Measurements from ENCODE around the gene HACD4.

Gene HACD4, protein sequence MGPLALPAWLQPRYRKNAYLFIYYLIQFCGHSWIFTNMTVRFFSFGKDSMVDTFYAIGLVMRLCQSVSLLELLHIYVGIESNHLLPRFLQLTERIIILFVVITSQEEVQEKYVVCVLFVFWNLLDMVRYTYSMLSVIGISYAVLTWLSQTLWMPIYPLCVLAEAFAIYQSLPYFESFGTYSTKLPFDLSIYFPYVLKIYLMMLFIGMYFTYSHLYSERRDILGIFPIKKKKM

GRCh38 chr9:21031091-21031807, at the start of gene HACD4:
TSS of gene HACD4 (minus strand) at chr9:21031640. CDS start at chr9:21031590, 50 bp downstream.
- peak; percentile 49 for DNase-seq (ENCODE audit: low read depth)

- DNase-seq (ENCODE audit: low read depth) = no peak
Observed at GRCh38 chr9:21080793-21081192, 49.4 kb upstream of the HACD4 start.

DNA sequence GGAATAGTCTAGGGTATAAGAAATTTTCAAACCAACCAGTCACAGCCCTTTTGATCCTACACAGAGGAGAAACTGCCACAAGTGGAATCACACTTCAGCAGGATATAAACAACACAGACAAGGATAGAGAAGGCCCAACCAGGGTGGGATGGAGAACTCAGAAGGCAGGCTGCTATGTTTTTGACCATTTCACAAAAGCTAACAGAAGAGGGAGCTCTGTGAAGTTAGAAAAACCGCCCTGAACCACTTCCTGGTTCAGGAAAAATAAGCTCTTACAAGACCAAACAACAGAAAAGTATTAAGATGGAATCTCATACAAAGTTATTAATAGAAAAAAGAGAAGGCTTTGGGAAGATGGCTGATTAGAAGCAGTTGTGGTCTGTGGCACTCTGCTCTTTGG, 47.3 kb upstream of the HACD4 start:
- DNase-seq (ENCODE audit: low read depth) = no peak

- no peak for DNase-seq (ENCODE audit: low read depth)
Observed at GRCh38 chr9:21077781-21078180, 46.3 kb upstream of the HACD4 start, which contains the start of gene IFNB1. TSS of gene IFNB1 (minus strand) at chr9:21077942. CDS start at chr9:21077869, 73 bp downstream.

DNA sequence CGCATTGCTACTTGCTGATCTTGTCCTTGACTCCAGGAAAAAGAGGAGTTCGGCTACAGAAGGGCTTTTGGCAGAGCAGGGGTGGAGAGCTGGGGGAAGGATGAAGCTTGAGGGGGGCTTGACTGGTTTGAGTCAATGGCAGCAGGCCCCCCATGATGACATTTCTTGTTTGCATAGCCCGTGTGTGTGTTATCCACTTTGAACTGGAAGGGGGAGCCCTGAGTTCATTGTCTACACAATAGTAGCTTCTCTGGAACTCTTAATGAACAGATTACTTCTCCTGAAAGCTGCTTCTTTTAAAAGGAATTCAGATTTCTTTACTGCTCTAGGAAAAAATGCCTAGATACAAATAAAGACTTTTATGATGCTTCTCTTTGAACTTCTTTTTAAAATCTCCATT, 44.0 kb upstream of the HACD4 start:
- no peak for DNase-seq (ENCODE audit: low read depth)

DNA sequence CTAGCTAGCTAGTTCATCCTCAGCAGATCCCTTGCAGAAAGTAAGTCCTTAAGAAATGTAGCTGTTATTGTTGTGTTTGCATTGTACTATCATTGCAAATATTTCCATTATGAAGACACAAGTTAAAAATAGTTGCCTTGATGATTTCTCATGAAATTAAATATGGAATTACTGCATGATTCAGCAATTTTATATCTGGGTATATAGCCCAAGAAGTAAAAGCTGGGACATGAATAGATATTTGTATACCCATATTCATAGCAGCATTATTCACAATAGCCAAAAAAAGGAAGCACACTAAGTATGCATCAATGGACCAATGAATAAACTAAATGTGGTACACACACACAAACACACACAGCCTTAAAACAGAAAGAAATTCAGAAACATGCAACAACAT, 39.5 kb upstream of the HACD4 start:
- DNase-seq (ENCODE audit: low read depth) = no peak

GRCh38 chr9:21070171-21070571, 38.7 kb upstream of the HACD4 start:
- no peak for DNase-seq (ENCODE audit: low read depth)

DNA sequence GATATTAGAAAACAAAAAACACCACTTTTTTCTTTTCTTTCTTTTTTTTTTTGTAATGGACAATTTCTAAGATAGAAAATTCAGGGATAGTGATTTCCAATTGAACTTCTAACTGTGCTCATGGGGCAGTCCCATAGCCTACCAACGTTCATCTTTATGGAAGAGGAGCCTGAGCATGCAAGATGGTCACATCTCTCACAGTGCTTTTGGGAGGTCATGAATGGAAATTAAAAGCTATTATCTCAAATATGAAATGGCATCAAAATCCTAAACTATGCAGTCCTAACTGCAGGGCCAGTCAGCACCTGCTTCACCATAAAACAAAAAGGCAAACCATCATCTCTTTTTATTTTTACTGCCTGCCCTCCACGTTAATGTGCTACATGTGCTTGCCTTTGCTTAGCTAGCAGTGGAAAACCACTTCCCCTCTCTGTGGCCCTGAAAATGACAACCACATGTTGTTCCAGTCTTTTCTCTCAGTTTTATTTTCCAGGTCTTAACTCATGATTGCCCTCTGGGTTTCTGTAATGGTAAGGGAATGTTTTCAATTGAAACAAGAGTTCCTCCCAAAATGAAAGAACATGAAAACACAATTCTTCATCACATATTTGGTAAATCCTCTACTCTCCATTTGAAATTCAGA, 29.6 kb upstream of the HACD4 start:
- DNase-seq (ENCODE audit: low read depth) = no peak

DNA sequence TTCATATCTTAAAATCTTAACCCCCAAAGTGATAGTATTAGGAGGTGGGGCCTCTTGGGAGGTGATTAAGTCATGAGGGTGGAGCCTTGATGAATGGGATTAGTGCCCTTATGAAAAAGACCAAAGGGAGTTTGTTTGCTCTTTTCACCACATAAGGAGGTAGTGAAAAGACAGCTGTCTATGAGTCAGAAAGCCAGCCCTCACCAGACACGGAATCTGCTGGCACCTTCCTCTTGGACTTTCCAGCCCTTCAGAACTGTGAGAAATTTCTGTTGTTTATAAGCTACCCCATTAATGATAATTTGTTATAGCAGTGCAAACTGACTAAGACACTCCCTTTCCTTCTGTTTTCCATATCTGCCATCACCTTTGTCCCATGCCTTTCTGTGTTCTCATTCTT, 25.5 kb upstream of the HACD4 start:
- no peak for DNase-seq (ENCODE audit: low read depth)

DNA sequence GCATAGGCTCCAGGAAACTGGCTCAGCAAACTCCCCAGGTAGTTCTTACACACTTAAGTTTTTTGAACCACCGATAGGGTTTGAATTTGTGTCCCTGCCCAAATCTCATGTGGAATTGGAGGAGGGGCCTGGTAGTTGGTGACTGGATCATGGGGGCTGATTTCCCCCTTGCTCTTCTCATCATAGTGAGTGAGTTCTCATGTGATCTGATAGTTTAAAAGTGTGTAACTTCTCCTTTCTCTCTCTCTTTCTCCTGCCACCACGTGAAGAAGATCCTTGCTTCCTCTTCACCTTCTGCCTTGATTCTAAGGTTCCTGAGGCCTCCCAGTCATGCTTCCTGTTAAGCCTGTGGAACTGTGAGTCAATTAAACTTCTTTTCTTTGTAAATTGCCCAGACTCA, 22.4 kb upstream of the HACD4 start:
- DNase-seq (ENCODE audit: low read depth) = no peak

GRCh38 chr9:21047281-21047691, 15.8 kb upstream of the HACD4 start:
- no peak for DNase-seq (ENCODE audit: low read depth)

DNA sequence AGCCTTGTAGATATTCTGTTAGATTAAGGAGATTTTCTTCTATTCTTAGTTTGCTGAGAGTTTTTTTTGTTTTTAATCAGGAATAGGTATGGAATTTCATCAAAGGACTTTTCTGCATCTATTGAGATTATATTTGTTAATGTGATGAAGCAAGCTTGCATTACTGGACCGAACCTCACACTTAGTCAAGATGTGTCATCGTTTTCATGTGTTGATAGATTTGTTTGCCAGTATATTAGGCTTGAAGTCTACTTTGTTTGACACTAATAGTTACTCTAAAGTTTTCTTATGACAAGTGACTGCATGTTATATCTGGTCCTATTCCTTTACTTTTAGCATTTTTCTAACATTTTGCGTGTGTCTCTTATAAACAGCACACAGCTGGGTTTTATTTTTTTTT, 12.4 kb upstream of the HACD4 start:
- no peak for DNase-seq (ENCODE audit: low read depth)

GRCh38 chr9:21042466-21042865, 11.0 kb upstream of the HACD4 start:
- no peak for DNase-seq (ENCODE audit: low read depth)

DNA sequence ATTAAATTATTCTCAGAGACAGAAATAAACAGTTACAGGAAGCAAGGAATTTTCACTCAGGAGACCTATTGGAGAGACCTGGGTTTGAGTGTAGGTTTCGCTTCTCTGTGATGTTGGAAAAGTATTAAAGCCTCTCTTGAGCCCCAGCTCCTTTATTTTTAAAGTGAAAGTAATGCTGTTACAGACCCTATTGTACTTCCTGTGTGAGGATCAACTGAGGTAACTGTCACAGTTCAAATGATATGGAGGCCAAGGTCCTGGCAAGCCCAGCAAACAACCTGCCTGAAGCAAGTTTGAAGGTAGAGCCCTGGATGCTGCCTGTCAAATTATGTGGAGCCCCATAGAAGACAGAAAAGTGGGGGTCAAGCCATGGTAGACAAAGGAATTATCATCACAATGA, 7.9 kb upstream of the HACD4 start:
- DNase-seq (ENCODE audit: low read depth) = no peak

DNA sequence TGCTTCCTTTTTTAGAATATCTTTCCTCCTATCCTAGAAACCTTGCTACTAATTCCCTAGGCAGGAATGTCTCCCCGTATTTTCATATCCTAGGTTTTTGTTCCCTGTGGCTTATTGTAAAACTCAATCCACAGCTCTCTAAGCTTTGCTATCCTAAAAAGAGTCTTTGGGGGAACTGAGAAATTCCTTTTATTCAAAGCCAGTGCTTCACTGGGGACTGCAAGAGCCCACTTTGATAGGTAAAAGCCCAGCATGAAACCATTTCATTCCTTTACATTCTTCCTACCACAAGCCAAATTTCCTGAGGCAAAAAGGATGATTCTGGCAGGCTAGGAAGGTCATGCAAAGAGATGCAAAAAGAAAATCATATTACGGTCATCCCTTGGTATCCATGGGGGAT, 5.8 kb upstream of the HACD4 start:
- no peak for DNase-seq (ENCODE audit: low read depth)

- DNase-seq (ENCODE audit: low read depth) = no peak
Observed at GRCh38 chr9:21031808-21032183, 356 bp upstream of the HACD4 start.

DNA sequence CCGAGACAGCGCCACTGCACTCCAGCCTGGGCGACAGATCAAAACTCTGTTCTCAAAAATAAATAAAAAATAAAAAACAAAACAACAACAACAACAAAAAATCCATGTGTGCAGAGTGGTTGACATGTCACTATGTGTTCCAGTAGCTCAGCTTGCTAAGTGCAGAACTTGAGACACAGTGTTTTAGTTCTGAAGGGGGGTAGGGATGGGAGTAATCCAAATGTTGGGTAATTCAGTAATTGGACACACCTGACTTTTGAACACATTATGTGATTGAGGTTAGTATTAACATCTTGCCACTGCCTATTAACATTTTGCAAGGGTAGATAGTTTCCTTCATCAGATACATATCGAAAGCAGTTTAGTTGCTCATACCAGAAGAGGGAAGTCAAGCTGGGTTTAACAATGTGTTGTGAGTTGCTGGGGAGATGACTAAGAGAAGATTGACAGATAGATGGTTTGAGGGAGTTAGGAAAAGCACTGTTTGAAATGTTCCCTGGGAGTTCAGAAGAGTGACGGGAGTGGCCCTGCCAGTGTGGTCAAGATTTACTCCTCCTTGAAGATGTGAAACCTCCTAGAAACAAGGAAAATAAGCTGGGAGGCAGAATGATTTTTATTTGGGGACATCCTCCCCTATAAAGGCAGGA, 928 bp downstream of the HACD4 start:
- no peak for DNase-seq (ENCODE audit: low read depth)

- DNase-seq (ENCODE audit: low read depth) = no peak
Observed at GRCh38 chr9:21029661-21030060, 1.8 kb downstream of the HACD4 start.

GRCh38 chr9:21028466-21028865, 3.0 kb downstream of the HACD4 start:
- no peak for DNase-seq (ENCODE audit: low read depth)

- no peak for DNase-seq (ENCODE audit: low read depth)
Observed at GRCh38 chr9:21027295-21027694, 4.1 kb downstream of the HACD4 start.

- DNase-seq (ENCODE audit: low read depth) = no peak
Observed at GRCh38 chr9:21023861-21024260, 7.6 kb downstream of the HACD4 start.

- no peak for DNase-seq (ENCODE audit: low read depth)
Observed at GRCh38 chr9:21018177-21018576, 13.3 kb downstream of the HACD4 start.

Data from activated T-cell treated with anti-CD3 and anti-CD28 coated beads for 1 hour (primary cell).